OCI-M2 (cell line): ENCODE measurements around the gene RBM19.

Experiments used
- DNase-seq: peaks from one replicate; lab custom pipeline; 2025; ENCODE audit not compliant: unreplicated experiment; lab: John Stamatoyannopoulos, UW

RBM19 gene

GRCh38 chr12:113990250-113991223 lies 24.4 kb upstream of the RBM19 start:
- no peak for DNase-seq

DNA sequence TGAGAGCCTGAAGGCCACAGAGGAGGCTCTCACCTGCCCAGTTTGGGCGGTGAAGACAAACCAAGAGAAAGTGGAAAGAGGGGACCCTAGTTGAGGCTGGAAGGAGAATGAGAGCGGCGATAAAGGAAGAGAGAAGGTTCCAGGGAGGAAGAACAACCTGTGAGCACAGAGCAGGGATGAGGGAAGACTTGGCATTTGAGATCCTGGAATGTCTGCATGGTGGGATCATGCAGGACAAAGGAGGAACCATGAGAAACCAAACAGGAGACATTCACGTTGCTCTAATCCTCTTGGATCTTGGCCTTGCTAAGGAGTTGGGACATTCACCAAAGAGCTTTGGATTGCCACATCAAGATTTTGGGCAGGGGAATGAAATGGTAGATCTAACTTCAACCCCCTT lies 22.9 kb upstream of the RBM19 start:
- DNase-seq, result no peak

GRCh38 chr12:113988064-113988451 lies 21.9 kb upstream of the RBM19 start:
- no peak for DNase-seq

- no peak for DNase-seq
These were observed 21.3 kb upstream of the RBM19 start for GRCh38 chr12:113987261-113988063.

DNA sequence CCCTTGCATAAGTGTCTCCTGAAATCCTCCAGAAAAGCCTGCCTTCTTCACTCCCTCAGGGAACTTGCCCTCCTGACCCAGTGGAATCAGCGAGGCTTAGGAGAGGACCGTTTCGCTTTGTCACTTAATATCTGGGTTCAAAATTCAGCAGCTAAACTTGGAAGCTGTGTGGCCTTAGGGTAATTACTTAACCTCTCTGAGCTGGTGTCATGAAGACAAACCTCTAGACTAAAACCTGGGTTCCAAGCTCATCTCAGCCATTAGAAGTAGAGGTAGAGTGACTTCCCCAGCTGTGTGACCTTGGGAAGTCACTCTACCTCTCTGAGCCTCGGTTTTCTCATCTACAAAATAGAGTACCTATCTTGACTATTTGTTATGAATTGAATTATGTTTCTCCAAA lies 18.3 kb upstream of the RBM19 start:
- DNase-seq, result no peak

- DNase-seq, result no peak
These were observed 17.8 kb upstream of the RBM19 start for GRCh38 chr12:113983777-113984448.

- no peak for DNase-seq
These were observed 17.1 kb upstream of the RBM19 start for GRCh38 chr12:113983265-113983664.

DNA sequence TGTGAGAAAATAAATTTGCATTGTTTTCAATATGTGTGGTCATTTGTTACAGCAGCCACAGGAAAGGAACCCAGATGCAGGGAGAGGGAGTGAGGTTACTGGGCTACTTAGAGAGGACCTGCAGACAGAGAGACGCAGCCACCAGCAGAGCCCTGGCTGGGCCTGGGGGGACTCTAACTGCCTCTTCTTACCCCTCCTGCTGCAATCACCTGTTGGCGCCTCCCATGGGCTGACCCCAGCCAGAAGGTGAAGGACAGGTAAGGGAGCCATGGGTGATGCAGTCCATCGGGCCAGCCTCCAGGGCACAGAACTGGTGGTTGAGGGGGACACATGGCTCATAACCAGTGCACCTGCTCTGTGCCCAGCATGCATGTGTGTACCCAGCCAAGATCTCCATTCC lies 15.8 kb upstream of the RBM19 start:
- DNase-seq, result no peak

GRCh38 chr12:113980537-113981337 lies 14.6 kb upstream of the RBM19 start:
- DNase-seq, result peak; percentile 0

- no peak for DNase-seq
These were observed 13.9 kb upstream of the RBM19 start for GRCh38 chr12:113980054-113980453.

- no peak for DNase-seq
These were observed 12.0 kb upstream of the RBM19 start for GRCh38 chr12:113978080-113978479.

DNA sequence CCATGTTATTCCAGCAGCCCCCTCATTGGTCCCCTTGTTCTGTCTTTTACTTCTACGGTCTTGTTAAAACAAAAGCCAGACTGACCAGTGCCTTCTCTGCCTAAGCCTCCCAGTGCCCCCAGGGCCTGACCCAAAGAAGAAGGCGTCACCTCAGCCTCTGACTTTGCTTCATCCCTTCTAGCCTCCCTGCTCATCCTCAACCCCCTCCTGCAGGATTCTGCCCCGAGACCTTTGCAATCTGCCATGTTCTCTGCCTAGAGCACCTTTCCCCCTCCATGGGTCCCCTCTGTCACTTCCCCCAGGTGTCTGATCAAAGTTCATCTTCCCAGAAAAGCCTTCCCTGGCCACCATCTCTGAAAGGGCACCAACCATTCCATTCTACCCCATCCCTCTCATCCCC lies 7.9 kb upstream of the RBM19 start:
- DNase-seq, result no peak

DNA sequence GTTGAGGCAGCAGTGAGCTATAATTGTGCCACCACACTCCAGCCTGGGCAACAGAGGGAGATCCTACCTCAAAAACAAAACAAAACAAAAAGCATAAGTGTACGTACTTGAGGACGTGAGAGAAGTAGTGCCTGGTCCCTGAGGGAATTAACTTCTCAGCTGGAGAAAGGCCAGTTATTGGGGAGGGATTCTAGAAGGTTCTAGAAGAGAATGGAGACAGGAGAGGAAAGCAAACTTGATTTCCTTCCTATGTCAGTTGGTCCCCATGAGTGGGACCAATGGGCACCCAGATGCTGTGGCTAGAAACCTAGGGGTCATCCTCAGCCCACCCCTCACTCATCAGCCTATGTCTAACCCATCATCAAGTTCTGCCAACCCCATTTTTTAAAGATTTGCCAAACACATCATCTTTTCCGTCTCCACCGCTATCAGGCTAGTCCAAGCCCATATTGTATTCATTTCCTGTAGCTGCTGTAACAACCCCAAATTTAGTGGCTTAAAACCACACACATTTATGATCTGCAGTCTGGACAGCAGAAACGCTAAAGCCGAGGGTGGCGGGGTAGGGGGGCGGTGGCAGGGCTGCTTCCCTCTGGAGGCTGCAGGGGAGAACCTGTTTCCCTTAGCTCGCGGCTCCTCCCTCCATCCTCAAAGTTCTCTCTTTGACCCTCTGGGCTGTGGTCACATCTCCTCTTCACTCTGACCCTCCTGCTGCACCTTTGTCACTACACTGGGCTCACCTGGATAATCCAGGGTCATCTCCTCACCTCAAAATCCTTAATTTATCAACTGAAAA lies 7.2 kb upstream of the RBM19 start:
- no peak for DNase-seq

- DNase-seq, result no peak
These were observed 5.3 kb upstream of the RBM19 start for GRCh38 chr12:113971392-113971791.

DNA sequence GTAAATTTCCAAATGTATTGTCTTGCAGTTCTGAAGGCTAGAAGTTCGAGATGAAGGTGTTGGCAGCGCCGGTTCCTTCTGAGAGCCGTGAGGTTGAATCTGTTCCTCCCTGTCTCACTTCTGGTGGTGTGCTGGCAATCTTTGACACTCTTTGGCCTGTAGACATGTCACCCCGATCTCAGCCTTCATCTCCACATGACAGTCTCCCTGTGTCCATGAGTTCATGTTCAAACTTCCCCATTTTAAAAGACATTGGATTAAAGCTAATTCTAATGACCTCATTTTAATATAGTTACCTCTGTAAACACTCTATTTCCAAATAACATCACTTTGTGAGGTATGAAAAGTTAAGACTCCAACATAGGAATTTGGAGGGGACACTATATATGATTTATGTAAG lies 4.1 kb upstream of the RBM19 start:
- no peak for DNase-seq

- no peak for DNase-seq
These were observed 1.2 kb upstream of the RBM19 start for GRCh38 chr12:113967368-113967767.

- DNase-seq, result no peak
These were observed 3.4 kb downstream of the RBM19 start for GRCh38 chr12:113962733-113963132.

- DNase-seq, result no peak
These were observed 4.0 kb downstream of the RBM19 start for GRCh38 chr12:113961921-113962710.

DNA sequence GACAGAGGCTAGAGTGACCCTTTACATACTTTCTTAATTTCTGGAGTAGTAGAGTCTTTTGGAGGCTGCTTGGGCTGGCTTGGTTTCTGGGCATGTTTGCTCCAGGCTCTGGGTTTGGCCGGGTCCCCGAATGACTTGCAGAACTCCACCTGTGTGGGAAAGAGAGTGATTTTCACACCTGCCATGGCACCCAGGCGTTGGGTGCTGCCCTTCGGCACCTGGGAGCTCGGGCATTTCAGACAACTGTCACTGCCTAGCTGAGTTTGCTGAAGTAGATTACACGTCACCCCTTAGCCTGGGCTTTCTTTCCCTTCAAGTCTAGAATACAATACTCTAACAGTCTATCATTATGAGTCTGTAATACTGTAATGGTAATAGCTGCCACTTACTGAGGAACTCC lies 6.1 kb downstream of the RBM19 start:
- no peak for DNase-seq
